Prostate gland (tissue), 2 donors: ENCODE data around the gene CXCR3. TPM values are rescaled to one million over a fixed set of nuclear protein-coding genes. Genes with fewer than 3 reads are reported as not detected.
"Not testable (repeated sequence)": the region's sequence is repeated elsewhere in the genome, so short reads cannot be mapped to it uniquely, and the experiment has no call there.

ENCODE experiments used
- DNase-seq: peaks from one replicate; pipeline ENCODE4 v3.0.0-alpha.2; 2019; ENCODE audit warnings: low spot score
- H3K27ac ChIP-seq, 2 donors: fragments of 200-600 bp; sonication (generic); 2 replicates each; pipeline ENCODE4 v1.5.1; 2017 to 2019
- H3K27me3 ChIP-seq: fragments of 200-600 bp; sonication (generic); replicated peaks from 2 replicates; pipeline ENCODE4 v1.5.1; 2019; ENCODE audit not compliant: insufficient read depth
- H3K36me3 ChIP-seq, 2 donors: fragments of 200-600 bp; sonication (generic); 1 replicate in 1 of 2; 2 replicates in 1 of 2; pipeline versions ENCODE4 v1.5.1 to v1.8.1; 2017 to 2019
- H3K4me1 ChIP-seq: fragments of 200-600 bp; sonication (generic); replicated peaks from 2 replicates; pipeline ENCODE4 v1.5.1; 2019
- H3K4me3 ChIP-seq, 2 donors: fragments of 200-600 bp; sonication (generic); 2 replicates each; pipeline ENCODE4 v1.5.1; 2017 to 2019
- H3K9me3 ChIP-seq: fragments of 200-600 bp; sonication (generic); 2 replicates; pipeline ENCODE4 v1.5.1; 2017
- POLR2A ChIP-seq: fragments of 450-650 bp; IDR thresholded peaks from one replicate; pipeline ENCODE4 v1.6.1; 2016; ENCODE audit warnings: antibody characterized with exemption, mild to moderate bottlenecking
- POLR2AphosphoS5 ChIP-seq: sonication (generic); formaldehyde crosslinking; IDR thresholded peaks from one replicate; pipeline ENCODE4 v1.6.1; 2017; ENCODE audit warnings: antibody characterized with exemption
- WGBS: methylation state at CpG from one replicate; pipeline ENCODE4 v1.1.5; 2018; 5-methylcytosine and 5-hydroxymethylcytosine counted together
- intact Hi-C: fragments of 100-400 bp; cut with DNase I; formaldehyde crosslinking; loops from one replicate; pipeline ENCODE4 v1.14.2; 2022
- total RNA-seq, 2 donors: library from RNA; depleted of rRNA; stranded (reverse); fragments of >200 nt; gene quantifications; one replicate each; pipeline ENCODE4 v1.1.0, GENCODE V29; 2016
- TF ChIP-seq, protein P1 (sequence below), 4 experiments: fragments of 200-600 bp in 2 of 4; fragments of 450-650 bp in 2 of 4; sonication (generic) in 2 of 4; IDR thresholded peaks; 1 replicate in 3 of 4; 2 replicates in 1 of 4; pipeline ENCODE4 v1.5.1; 2016 to 2019; ENCODE audit warnings: antibody characterized with exemption in 4 of 4, mild to moderate bottlenecking in 2 of 4, moderate library complexity in 2 of 4

The CXCR3 gene
- total RNA-seq, 2 donors from 2014 or later = 1.1 TPM; not detected in 1

DNA sequence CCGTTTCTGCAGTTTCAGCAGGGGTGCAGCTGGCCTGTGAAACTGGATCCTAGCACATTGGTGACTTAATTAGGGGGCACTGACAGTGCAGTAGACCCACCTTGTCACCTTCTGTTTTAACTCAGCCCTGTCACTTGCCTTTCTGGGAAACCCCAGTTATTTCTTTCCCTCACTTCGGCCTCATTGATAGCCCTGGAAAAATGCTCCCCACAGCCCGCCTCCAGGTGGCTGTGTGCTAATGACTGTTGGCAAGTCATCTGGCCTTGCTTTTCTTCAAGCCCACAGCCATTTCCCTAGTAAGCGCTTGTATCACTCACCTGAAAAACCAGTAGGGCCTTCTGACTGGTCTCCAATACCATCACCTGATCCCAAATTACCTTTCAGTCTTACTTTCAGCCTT lies 3.3 kb downstream of the CXCR3 start:
- Histone ChIP-seq H3K4me1 (no peaks in the 10 kb centered on the region), H3K9me3 (no peaks in the 10 kb centered on the region), H3K27ac (no peak overlapping the region), H3K4me3 (no peak overlapping the region), H3K27me3 (no peaks in the 10 kb centered on the region), H3K36me3 (no peaks in the 10 kb centered on the region)
- no peak for DNase-seq
- TF ChIP-seq, protein P1, sequence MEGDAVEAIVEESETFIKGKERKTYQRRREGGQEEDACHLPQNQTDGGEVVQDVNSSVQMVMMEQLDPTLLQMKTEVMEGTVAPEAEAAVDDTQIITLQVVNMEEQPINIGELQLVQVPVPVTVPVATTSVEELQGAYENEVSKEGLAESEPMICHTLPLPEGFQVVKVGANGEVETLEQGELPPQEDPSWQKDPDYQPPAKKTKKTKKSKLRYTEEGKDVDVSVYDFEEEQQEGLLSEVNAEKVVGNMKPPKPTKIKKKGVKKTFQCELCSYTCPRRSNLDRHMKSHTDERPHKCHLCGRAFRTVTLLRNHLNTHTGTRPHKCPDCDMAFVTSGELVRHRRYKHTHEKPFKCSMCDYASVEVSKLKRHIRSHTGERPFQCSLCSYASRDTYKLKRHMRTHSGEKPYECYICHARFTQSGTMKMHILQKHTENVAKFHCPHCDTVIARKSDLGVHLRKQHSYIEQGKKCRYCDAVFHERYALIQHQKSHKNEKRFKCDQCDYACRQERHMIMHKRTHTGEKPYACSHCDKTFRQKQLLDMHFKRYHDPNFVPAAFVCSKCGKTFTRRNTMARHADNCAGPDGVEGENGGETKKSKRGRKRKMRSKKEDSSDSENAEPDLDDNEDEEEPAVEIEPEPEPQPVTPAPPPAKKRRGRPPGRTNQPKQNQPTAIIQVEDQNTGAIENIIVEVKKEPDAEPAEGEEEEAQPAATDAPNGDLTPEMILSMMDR (IDR thresholded peaks at IDR 0.05) = no peak
- TF ChIP-seq POLR2AphosphoS5 = no peak
- 79% methylated on average over 4 of the region's 4 CpGs for WGBS
- intact Hi-C loops = no loop called here

DNA sequence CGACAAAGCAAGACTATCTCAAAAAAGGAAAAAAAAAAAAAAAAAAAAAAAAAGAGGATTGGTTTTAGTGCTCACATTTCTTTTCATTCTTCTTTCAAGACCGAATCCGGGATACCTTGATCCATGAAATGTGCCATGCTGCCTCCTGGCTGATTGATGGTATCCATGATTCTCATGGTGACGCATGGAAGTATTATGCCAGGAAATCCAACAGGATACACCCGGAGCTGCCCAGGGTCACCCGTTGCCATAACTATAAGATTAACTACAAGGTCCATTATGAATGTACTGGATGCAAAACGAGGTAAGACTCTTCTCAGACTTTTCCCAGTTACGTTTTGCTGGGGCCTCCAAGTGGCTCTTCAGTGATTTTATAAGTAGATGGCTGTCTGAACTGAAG lies 6.1 kb downstream of the CXCR3 start:
- intact Hi-C loops = no loop called here
- H3K36me3 ChIP-seq = no peaks in the 10 kb centered on the region
- H3K9me3 ChIP-seq = no peaks in the 10 kb centered on the region
- no peak overlapping the region for H3K4me3 ChIP-seq
- no peaks in the 10 kb centered on the region for H3K27me3 ChIP-seq
- no peak overlapping the region for H3K27ac ChIP-seq
- no peaks in the 10 kb centered on the region for H3K4me1 ChIP-seq
- no peak for DNase-seq
- TF ChIP-seq POLR2AphosphoS5 = no peak
- no peak for TF ChIP-seq POLR2A
- TF ChIP-seq, protein P1 (IDR thresholded peaks at IDR 0.05) = no peak
- WGBS = 93% methylated on average over 8 of the region's 8 CpGs

DNA sequence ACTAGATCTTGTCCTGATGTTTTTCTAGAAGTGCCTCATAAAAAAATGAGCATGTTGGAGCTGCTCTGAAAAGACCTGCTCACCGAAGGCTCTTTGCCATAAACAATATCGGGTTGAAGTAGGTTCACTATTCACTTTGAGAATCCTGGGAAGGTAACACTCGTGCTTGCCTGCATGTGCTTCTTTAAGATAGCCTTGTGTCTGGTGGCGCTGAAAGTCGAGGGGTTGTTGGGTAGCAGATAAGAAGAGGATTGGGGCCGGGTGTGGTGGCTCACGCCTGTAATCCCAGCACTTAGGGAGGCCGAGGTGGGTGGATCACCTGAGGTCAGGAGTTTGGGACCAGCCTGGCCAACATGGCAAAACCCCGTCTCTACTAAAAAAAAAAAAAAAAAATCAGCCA lies 6.6 kb downstream of the CXCR3 start:
- H3K9me3 ChIP-seq, H3K27ac ChIP-seq, DNase-seq, H3K4me1 ChIP-seq, H3K36me3 ChIP-seq, intact Hi-C loops, H3K4me3 ChIP-seq, H3K27me3 ChIP-seq: not testable (repeated sequence)
- 97% methylated on average over 8 of the region's 9 CpGs for whole genome bisulfite sequencing

DNA sequence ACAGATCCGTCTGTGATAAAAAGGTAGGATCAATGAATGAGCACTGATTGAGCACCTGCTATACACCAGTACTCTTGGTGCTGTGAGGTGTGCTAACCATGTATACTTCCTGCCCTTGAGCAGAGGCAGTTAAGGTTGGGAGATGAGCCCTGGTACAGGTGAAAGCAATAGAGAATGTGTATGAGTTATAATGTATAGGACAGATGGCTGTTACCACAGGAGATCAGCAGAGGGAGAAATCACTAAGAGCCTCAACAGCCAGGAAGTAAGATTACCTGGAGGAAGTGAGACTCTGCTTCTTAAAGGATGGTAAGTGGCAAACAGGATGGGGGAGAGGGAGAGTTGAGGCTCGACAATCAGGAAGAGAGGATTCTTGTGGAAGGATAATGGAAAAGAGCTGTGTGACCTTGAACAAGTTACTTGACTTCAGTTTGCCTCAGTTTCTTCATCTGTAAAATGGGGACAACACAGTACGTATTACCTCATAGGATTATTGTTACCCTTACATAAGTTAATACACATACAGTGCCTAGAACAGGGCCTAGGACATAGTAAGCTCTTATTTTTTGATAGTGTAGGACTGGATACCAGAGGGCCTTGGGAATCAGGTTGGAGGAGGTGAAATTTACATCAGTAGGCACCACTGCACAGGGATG lies 9.1 kb downstream of the CXCR3 start:
- H3K27me3 ChIP-seq = no peaks in the 10 kb centered on the region
- no peaks in the 10 kb centered on the region for H3K9me3 ChIP-seq
- no peak overlapping the region for H3K27ac ChIP-seq
- no peaks in the 10 kb centered on the region for H3K4me1 ChIP-seq
- intact Hi-C loops = no loop called here
- 94% methylated on average over 3 of the region's 3 CpGs for WGBS
- H3K4me3 ChIP-seq = no peak overlapping the region
- TF ChIP-seq, protein P1 (IDR thresholded peaks at IDR 0.05) = no peak
- TF ChIP-seq POLR2A (no peak), POLR2AphosphoS5 (no peak)
- DNase-seq = no peak
- no peaks in the 10 kb centered on the region for H3K36me3 ChIP-seq

DNA sequence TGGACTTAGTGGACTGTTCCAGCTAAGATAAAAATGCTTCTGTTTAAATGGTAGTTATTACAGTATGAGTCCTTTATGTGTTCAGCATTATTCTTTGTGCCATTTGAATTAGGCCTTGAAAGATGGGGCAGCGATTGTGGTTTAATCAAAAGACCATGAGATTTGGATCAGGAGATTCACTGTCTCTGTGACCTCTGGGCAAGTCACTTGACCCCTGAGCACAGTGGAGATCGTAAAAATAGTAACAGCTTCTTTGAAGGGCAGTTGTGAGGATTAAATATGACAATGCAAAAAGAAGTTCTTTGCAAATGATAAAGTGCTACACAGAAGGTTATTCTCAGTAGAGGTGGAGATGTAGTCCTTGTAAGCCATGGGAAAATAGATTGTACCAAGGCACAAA lies 10.8 kb downstream of the CXCR3 start:
- Histone ChIP-seq H3K27ac (no peak overlapping the region), H3K27me3 (no peaks in the 10 kb centered on the region), H3K4me3 (no peak overlapping the region), H3K9me3 (no peaks in the 10 kb centered on the region), H3K36me3 (no peaks in the 10 kb centered on the region), H3K4me1 (no peaks in the 10 kb centered on the region)
- no peak for TF ChIP-seq POLR2AphosphoS5
- TF ChIP-seq POLR2A = no peak
- TF ChIP-seq, protein P1 (IDR thresholded peaks at IDR 0.05) = no peak
- intact Hi-C loops = no loop called here
- no peak for DNase-seq
- 65% methylated on average over 2 of the region's 2 CpGs for WGBS
